Fibroblast of lung (primary cell): Measurements from ENCODE around the gene SLC23A2.

Source experiments
- EZH2 ChIP-seq: IDR thresholded peaks from 2 replicates; pipeline ENCODE4 v1.5.1; 2012; ENCODE audit warnings: low read length, control low read depth, mild to moderate bottlenecking; ENCODE audit errors: missing control alignments
- TF ChIP-seq, protein P1 (sequence below), 2 donors: IDR thresholded peaks in 1 of 2; conservative IDR thresholded peaks in 1 of 2; 1 replicate in 1 of 2; 2 replicates in 1 of 2; pipeline ENCODE4 v1.5.1; 2011 to 2012; ENCODE audit warnings: low read length in 2 of 2, control low read depth in 1 of 2, inconsistent platforms in 1 of 2, low read depth in 1 of 2, mild to moderate bottlenecking in 1 of 2

DNA sequence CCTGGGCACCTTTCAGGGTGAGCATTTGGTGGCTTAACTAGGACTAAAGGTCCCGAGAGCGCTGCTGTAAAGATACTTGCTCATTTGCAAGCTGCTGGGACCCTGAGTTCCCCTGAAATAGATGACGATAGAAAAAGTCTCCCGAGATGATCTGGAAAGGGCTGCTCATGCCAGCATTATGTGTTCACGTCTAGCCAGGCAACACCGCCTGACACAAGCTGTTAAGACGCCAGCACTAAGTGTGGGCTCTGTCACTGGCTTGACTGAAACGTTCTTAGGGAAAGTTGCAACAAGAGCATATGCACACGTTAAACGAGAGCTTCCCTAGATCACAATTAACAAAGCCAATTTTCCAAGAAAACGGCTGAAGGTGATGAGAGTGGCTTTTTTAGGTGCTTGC is 113.7 kb downstream of the SLC23A2 start:
- TF ChIP-seq, protein P1, sequence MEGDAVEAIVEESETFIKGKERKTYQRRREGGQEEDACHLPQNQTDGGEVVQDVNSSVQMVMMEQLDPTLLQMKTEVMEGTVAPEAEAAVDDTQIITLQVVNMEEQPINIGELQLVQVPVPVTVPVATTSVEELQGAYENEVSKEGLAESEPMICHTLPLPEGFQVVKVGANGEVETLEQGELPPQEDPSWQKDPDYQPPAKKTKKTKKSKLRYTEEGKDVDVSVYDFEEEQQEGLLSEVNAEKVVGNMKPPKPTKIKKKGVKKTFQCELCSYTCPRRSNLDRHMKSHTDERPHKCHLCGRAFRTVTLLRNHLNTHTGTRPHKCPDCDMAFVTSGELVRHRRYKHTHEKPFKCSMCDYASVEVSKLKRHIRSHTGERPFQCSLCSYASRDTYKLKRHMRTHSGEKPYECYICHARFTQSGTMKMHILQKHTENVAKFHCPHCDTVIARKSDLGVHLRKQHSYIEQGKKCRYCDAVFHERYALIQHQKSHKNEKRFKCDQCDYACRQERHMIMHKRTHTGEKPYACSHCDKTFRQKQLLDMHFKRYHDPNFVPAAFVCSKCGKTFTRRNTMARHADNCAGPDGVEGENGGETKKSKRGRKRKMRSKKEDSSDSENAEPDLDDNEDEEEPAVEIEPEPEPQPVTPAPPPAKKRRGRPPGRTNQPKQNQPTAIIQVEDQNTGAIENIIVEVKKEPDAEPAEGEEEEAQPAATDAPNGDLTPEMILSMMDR (conservative IDR thresholded peaks at IDR 0.05 in 1 of 2, IDR thresholded peaks at IDR 0.05 in 1 of 2; ENCODE audit: low read depth in 1 of 2, low read length in 2 of 2): no peak
- TF ChIP-seq EZH2: no peak
